Measurements from ENCODE around the gene HSFX3. TPM values are rescaled to one million over a fixed set of nuclear protein-coding genes. Genes with fewer than 3 reads are reported as not detected.

HSFX3 gene
- total and polyA plus RNA-seq, 2 experiments from 2014 or later: not detected

GRCh38 chrX:149498767-149499166, 51.0 kb downstream of the HSFX3 start:
- Histone ChIP-seq H3K36me3 (ENCODE audit: insufficient read depth) (no peaks in the 10 kb centered on the region; the same call in 1 of the 2 replicates), H3K27me3 (ENCODE audit: insufficient read depth) (no peaks in the 10 kb centered on the region), H3K9me2 (ENCODE audit: insufficient read depth) (no peaks in the 10 kb centered on the region), H2AFZ (no peak overlapping the region), H3K4me3 (no peak overlapping the region), H3K27ac (ENCODE audit: low read depth) (no peak overlapping the region), H3F3A (replicated peaks; ENCODE audit: low read depth) (no peaks in the 10 kb centered on the region), H4K20me1 (replicated peaks; ENCODE audit: insufficient read depth) (no peaks in the 10 kb centered on the region), H3K4me1 (ENCODE audit: insufficient read depth) (no peaks in the 10 kb centered on the region), H3K4me2 (no peak overlapping the region), H3K79me2 (replicated peaks; ENCODE audit: insufficient read depth) (no peaks in the 10 kb centered on the region)
- Mint-ChIP-seq H3K36me3 (ENCODE audit: low read depth) (peaks cover 28% of the 10 kb centered on the region; the same call in 2 of the 3 replicates), H3K4me3 (no peak overlapping the region), H3K4me1 (no peaks in the 10 kb centered on the region), H3K27ac (no peak overlapping the region), H3K27me3 (ENCODE audit: insufficient read depth, low read depth, poor library complexity) (peaks cover 3% of the 10 kb centered on the region), H3K9me3 (no peaks in the 10 kb centered on the region)
- DNase-seq (ENCODE audit: low spot score) (no peak), ATAC-seq (no peak)
- TF ChIP-seq EZH2phosphoT487 (IDR thresholded peaks at IDR 0.05; ENCODE audit: unreplicated experiment) (no peak), CTCF (conservative IDR thresholded peaks at IDR 0.05; ENCODE audit: low read depth in 2 of 2) (no peak), ZNF114 (CRISPR knock-in tag; IDR thresholded peaks at IDR 0.05) (no peak), POLR2AphosphoS5 (IDR thresholded peaks at IDR 0.05; ENCODE audit: low read depth) (no peak), NANOG (IDR thresholded peaks at IDR 0.05; ENCODE audit: borderline replicate concordance) (no peak), REST (IDR thresholded peaks at IDR 0.05; ENCODE audit: unreplicated experiment) (no peak), ZNF462 (CRISPR knock-in tag; IDR thresholded peaks at IDR 0.05) (no peak), CREB1 (CRISPR knock-in tag; IDR thresholded peaks at IDR 0.05; ENCODE audit: low read depth) (no peak), JUNB (IDR thresholded peaks at IDR 0.05; ENCODE audit: unreplicated experiment) (no peak), STAT1 (IDR thresholded peaks at IDR 0.05; ENCODE audit: unreplicated experiment) (no peak), ZNF331 (CRISPR knock-in tag; IDR thresholded peaks at IDR 0.05; ENCODE audit: low read depth) (no peak), ETS1 (IDR thresholded peaks at IDR 0.05) (no peak), EZH2 (IDR thresholded peaks at IDR 0.05; ENCODE audit: low read depth, unreplicated experiment) (no peak)
